Osteoblast (primary cell): ENCODE results near the gene OPCML. TPM values are rescaled to one million over a fixed set of nuclear protein-coding genes. Genes with fewer than 3 reads are reported as not detected.

Source experiments
- DNase-seq: peaks from one replicate; pipeline ENCODE4 v3.0.0; 2011; ENCODE audit warnings: low spot score, mixed read lengths; ENCODE audit not compliant: insufficient read length; ENCODE audit errors: missing footprints
- H2AFZ ChIP-seq: 2 replicates; pipeline ENCODE4 v1.6.0; 2011; ENCODE audit warnings: mild to moderate bottlenecking, low read length
- H3K27ac ChIP-seq: 2 replicates; pipeline ENCODE4 v1.5.1; 2011; ENCODE audit warnings: mild to moderate bottlenecking, low read depth, low read length, moderate library complexity
- H3K27me3 ChIP-seq: 2 replicates; pipeline ENCODE4 v1.6.0; 2012; ENCODE audit warnings: mild to moderate bottlenecking, control low read depth, inconsistent platforms, low read length, moderate library complexity; ENCODE audit not compliant: insufficient read depth
- H3K36me3 ChIP-seq: 2 replicates; pipeline ENCODE4 v1.5.1; 2011; ENCODE audit warnings: mild to moderate bottlenecking, low read length, control low read depth, moderate library complexity; ENCODE audit not compliant: insufficient read depth
- H3K4me1 ChIP-seq: 2 replicates; pipeline ENCODE4 v1.5.1; 2011; ENCODE audit warnings: mild to moderate bottlenecking, low read length, control low read depth, moderate library complexity; ENCODE audit not compliant: insufficient read depth
- H3K4me2 ChIP-seq: 2 replicates; pipeline ENCODE4 v1.6.0; 2011; ENCODE audit warnings: mild to moderate bottlenecking, low read length; ENCODE audit not compliant: insufficient read depth
- H3K4me3 ChIP-seq: fragments of 200-600 bp; sonication (generic); 3 replicates; pipeline ENCODE4 v1.5.1; 2012; ENCODE audit warnings: mild to moderate bottlenecking, low read length, inconsistent platforms; ENCODE audit not compliant: insufficient read depth
- H3K79me2 ChIP-seq: 2 replicates; pipeline ENCODE4 v1.6.0; 2012; ENCODE audit warnings: mild to moderate bottlenecking, low read length, control low read depth, inconsistent platforms; ENCODE audit not compliant: insufficient read depth
- H3K9me3 ChIP-seq: 2 replicates; pipeline ENCODE4 v1.5.1; 2011; ENCODE audit warnings: low read depth, low read length, control low read depth
- H4K20me1 ChIP-seq: 2 replicates; pipeline ENCODE4 v1.6.0; 2012; ENCODE audit warnings: mild to moderate bottlenecking, low read length, control low read depth; ENCODE audit not compliant: insufficient read depth
- CTCF ChIP-seq: IDR thresholded peaks from 2 replicates; pipeline ENCODE4 v1.5.1; 2011; ENCODE audit warnings: mild to moderate bottlenecking, low read depth, low read length, moderate library complexity; ENCODE audit errors: extremely low read depth
- total RNA-seq: library from RNA; depleted of rRNA; stranded (reverse); fragments of >200 nt; gene quantifications from 2 replicates; pipeline ENCODE4 v1.2.3, GENCODE V29; 2012

OPCML gene
- total RNA-seq, 1 donor = 0.36 TPM

- H3K36me3 ChIP-seq = no peaks in the 10 kb centered on the region
- TF ChIP-seq CTCF = no peak
- H4K20me1 ChIP-seq = no peaks in the 10 kb centered on the region
- H3K9me3 ChIP-seq = peaks cover 3% of the 10 kb centered on the region
- H3K4me3 ChIP-seq = no peak overlapping the region
- H3K4me1 ChIP-seq = no peaks in the 10 kb centered on the region
- no peak overlapping the region for H3K4me2 ChIP-seq
- H3K79me2 ChIP-seq = no peaks in the 10 kb centered on the region
- H2AFZ ChIP-seq = no peak overlapping the region
- no peak overlapping the region for H3K27ac ChIP-seq
- H3K27me3 ChIP-seq = no peaks in the 10 kb centered on the region
- no peak for DNase-seq
Observed at GRCh38 chr11:133311230-133311629, 221.1 kb downstream of the OPCML start.

- Histone ChIP-seq H3K4me1 (no peaks in the 10 kb centered on the region), H3K79me2 (no peaks in the 10 kb centered on the region), H3K9me3 (no peaks in the 10 kb centered on the region), H3K36me3 (no peaks in the 10 kb centered on the region), H3K27ac (no peak overlapping the region), H3K27me3 (no peaks in the 10 kb centered on the region), H4K20me1 (no peaks in the 10 kb centered on the region), H3K4me3 (no peak overlapping the region), H3K4me2 (no peak overlapping the region), H2AFZ (no peak overlapping the region)
- no peak for TF ChIP-seq CTCF
- DNase-seq = no peak
Observed at GRCh38 chr11:133306019-133306418, 226.3 kb downstream of the OPCML start.

- H3K9me3 ChIP-seq = no peaks in the 10 kb centered on the region
- no peaks in the 10 kb centered on the region for H3K27me3 ChIP-seq
- no peaks in the 10 kb centered on the region for H4K20me1 ChIP-seq
- H3K4me1 ChIP-seq = no peaks in the 10 kb centered on the region
- DNase-seq = no peak
- TF ChIP-seq CTCF = no peak
- no peak overlapping the region for H3K4me3 ChIP-seq
- no peak overlapping the region for H3K4me2 ChIP-seq
- no peaks in the 10 kb centered on the region for H3K79me2 ChIP-seq
- no peaks in the 10 kb centered on the region for H3K36me3 ChIP-seq
- no peak overlapping the region for H2AFZ ChIP-seq
- no peak overlapping the region for H3K27ac ChIP-seq
Observed at GRCh38 chr11:133305208-133305956, 226.9 kb downstream of the OPCML start.

DNA sequence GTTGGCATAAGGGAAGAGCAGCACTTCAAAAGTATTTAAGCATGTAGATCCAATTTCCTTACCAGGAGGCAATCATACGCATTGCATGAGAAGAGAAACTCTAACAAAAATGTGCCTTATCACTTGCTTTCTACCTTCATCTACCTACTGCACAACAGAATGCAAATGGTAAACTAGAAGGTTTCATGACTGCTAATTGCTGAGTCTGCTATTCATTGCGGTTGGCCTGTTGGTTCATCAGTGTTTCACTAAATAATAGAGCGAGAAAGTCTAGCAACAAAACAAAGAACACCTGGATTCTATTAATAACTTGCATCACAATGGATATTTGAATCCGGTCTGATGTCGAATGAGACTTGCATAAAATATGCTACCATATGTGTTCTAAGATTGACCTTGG lies 229.0 kb downstream of the OPCML start:
- H3K4me3 ChIP-seq = no peak overlapping the region

More for the DNA sequence above, 229.0 kb downstream of the OPCML start:
- Histone ChIP-seq H3K27ac (no peak overlapping the region), H3K36me3 (no peaks in the 10 kb centered on the region), H3K4me1 (no peaks in the 10 kb centered on the region), H3K79me2 (no peaks in the 10 kb centered on the region), H3K9me3 (no peaks in the 10 kb centered on the region), H3K4me2 (no peak overlapping the region), H3K27me3 (no peaks in the 10 kb centered on the region), H4K20me1 (no peaks in the 10 kb centered on the region), H2AFZ (no peak overlapping the region)
- no peak for TF ChIP-seq CTCF
- no peak for DNase-seq
